Spleen (tissue), 7 donors: ENCODE data around the gene SIDT1.

Experiments
- POLR2A ChIP-seq, 3 donors: fragments of 450-650 bp; IDR thresholded peaks; one replicate each; pipeline ENCODE4 v1.5.1; 2017; ENCODE audit warnings: antibody characterized with exemption in 3 of 3, mild to moderate bottlenecking in 1 of 3
- TF ChIP-seq, protein P1 (sequence below), 11 experiments: fragments of 200-600 bp in 7 of 11; fragments of 450-650 bp in 4 of 11; sonication (generic) in 4 of 11; IDR thresholded peaks in 8 of 11; conservative IDR thresholded peaks in 3 of 11; 1 replicate in 7 of 11; 2 replicates in 4 of 11; pipeline versions ENCODE4 v1.4.0 to v1.8.0; 2016 to 2021; ENCODE audit warnings: antibody characterized with exemption in 11 of 11, inconsistent platforms in 4 of 11, mild to moderate bottlenecking in 1 of 11
- donor health status: DM: no; HTN: no; CAD: no; lungs with moderate emphysema.
- donor health status: DM: no; HTN: no; CAD: no.
- donor health status: DM: no; HTN: no; CAD: no.

DNA sequence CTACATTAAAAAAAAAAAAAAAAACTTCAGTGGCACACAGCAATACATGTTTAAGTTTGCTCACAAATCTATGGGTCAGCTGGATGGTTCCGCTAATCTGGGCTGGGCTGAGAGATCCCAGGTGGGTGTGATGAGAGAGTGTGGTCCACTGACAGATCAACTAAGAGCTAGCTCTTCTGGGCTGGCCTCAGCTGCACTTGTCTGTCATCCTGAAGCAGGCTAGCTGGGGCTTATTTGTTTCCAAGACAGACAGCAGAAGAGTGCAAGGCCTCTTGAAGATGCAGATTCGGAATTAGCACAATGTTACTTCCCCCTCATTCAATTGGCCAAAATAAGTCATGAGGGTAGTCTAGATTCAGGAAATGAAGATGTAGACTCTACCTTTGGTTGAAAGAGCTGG, 56.5 kb downstream of the SIDT1 start:
- TF ChIP-seq, protein P1, sequence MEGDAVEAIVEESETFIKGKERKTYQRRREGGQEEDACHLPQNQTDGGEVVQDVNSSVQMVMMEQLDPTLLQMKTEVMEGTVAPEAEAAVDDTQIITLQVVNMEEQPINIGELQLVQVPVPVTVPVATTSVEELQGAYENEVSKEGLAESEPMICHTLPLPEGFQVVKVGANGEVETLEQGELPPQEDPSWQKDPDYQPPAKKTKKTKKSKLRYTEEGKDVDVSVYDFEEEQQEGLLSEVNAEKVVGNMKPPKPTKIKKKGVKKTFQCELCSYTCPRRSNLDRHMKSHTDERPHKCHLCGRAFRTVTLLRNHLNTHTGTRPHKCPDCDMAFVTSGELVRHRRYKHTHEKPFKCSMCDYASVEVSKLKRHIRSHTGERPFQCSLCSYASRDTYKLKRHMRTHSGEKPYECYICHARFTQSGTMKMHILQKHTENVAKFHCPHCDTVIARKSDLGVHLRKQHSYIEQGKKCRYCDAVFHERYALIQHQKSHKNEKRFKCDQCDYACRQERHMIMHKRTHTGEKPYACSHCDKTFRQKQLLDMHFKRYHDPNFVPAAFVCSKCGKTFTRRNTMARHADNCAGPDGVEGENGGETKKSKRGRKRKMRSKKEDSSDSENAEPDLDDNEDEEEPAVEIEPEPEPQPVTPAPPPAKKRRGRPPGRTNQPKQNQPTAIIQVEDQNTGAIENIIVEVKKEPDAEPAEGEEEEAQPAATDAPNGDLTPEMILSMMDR (IDR thresholded peaks at IDR 0.05 in 8 of 11, conservative IDR thresholded peaks at IDR 0.05 in 3 of 11): no peak
- TF ChIP-seq POLR2A (IDR thresholded peaks at IDR 0.05): no peak
